ENCODE measurements around the gene ADCY10.
"Not testable (repeated sequence)": the region's sequence is repeated elsewhere in the genome, so short reads cannot be mapped to it uniquely, and the experiment has no call there.

Gene ADCY10

GRCh38 chr1:167913895-167914496 is at the start of gene ADCY10:
Gene ADCY10 (minus strand): TSS chr1:167914134. CDS start chr1:167905140, 8,994 bp downstream.
- no peak for DNase-seq

GRCh38 chr1:167957710-167958109 is 43.8 kb upstream of the ADCY10 start:
- DNase-seq, result no peak

GRCh38 chr1:167955915-167956314 is 42.0 kb upstream of the ADCY10 start:
- no peak for DNase-seq

- DNase-seq, result no peak
These were observed 36.6 kb upstream of the ADCY10 start for GRCh38 chr1:167950569-167950968.

GRCh38 chr1:167949785-167950184 is 35.9 kb upstream of the ADCY10 start:
- no peak for DNase-seq

- DNase-seq, result no peak
These were observed 33.8 kb upstream of the ADCY10 start for GRCh38 chr1:167947733-167948132.

- DNase-seq, result no peak
These were observed 29.6 kb upstream of the ADCY10 start for GRCh38 chr1:167943541-167943940.

GRCh38 chr1:167940264-167940663 is 26.3 kb upstream of the ADCY10 start:
- DNase-seq, result no peak

- peak; percentile 26 for DNase-seq
These were observed 24.2 kb upstream of the ADCY10 start for GRCh38 chr1:167938080-167938636.

- no peak for DNase-seq
These were observed 23.7 kb upstream of the ADCY10 start for GRCh38 chr1:167937709-167938010.

GRCh38 chr1:167936930-167937708 is 23.2 kb upstream of the ADCY10 start, which contains the start of gene MPC2:
Gene MPC2 (minus strand): TSS chr1:167937072. CDS start chr1:167935841, 1,231 bp downstream.
- DNase-seq, result peak; percentile 64

GRCh38 chr1:167936068-167936929 is 22.4 kb upstream of the ADCY10 start, which contains the start of gene DCAF6:
Gene DCAF6 (plus strand): TSS chr1:167936683. CDS start chr1:167936912, 229 bp downstream.
- DNase-seq, result peak; percentile 97

GRCh38 chr1:167935216-167936067 is 21.5 kb upstream of the ADCY10 start:
- DNase-seq, result peak; percentile 74

- peak; percentile 58 for DNase-seq
These were observed 20.7 kb upstream of the ADCY10 start for GRCh38 chr1:167934426-167935215.

- DNase-seq, result no peak
These were observed 19.9 kb upstream of the ADCY10 start for GRCh38 chr1:167933788-167934187.

- no peak for DNase-seq
These were observed 15.8 kb upstream of the ADCY10 start for GRCh38 chr1:167929725-167930124.

GRCh38 chr1:167928919-167929318 is 15.0 kb upstream of the ADCY10 start:
- DNase-seq, result not testable (repeated sequence)

- DNase-seq, result no peak
These were observed 14.5 kb upstream of the ADCY10 start for GRCh38 chr1:167928457-167928852.

GRCh38 chr1:167927046-167927754 is 13.3 kb upstream of the ADCY10 start:
- DNase-seq, result no peak

GRCh38 chr1:167926486-167926997 is 12.6 kb upstream of the ADCY10 start:
- DNase-seq, result peak; percentile 24
